GM10266 (cell line): ENCODE data around the gene SRGAP3.

Experiments
- DNase-seq: peaks from one replicate; pipeline ENCODE4 v3.0.0; 2012; ENCODE audit errors: extremely low spot score
- CTCF ChIP-seq: IDR thresholded peaks from 2 replicates; pipeline ENCODE4 v1.5.1; 2012; ENCODE audit warnings: mild to moderate bottlenecking, low read depth; ENCODE audit not compliant: control insufficient read depth, insufficient read depth; ENCODE audit errors: missing control alignments

The SRGAP3 gene

DNA sequence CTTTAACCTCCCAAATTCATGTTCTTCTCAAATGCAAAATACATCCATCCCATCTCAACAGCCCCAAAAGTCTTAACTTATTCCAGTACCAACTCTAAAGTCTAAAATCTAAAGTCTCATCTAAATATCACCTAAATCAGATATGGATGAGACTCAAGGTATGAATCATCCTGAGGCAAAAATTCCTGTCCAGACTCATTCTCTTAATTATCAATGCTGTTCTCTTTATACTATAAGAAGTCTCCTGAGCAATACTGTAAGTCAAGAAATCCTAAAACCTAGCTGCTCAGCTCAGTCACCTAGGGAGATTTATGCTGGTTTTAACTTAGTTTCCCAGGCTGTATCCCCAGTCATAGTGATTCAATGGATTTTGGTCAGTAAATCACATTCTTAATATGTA lies 297.3 kb downstream of the SRGAP3 start:
- DNase-seq = no peak
- TF ChIP-seq CTCF = no peak

- DNase-seq = no peak
- TF ChIP-seq CTCF = no peak
Measured at GRCh38 chr3:8945890-8946600, 303.4 kb downstream of the SRGAP3 start.

DNA sequence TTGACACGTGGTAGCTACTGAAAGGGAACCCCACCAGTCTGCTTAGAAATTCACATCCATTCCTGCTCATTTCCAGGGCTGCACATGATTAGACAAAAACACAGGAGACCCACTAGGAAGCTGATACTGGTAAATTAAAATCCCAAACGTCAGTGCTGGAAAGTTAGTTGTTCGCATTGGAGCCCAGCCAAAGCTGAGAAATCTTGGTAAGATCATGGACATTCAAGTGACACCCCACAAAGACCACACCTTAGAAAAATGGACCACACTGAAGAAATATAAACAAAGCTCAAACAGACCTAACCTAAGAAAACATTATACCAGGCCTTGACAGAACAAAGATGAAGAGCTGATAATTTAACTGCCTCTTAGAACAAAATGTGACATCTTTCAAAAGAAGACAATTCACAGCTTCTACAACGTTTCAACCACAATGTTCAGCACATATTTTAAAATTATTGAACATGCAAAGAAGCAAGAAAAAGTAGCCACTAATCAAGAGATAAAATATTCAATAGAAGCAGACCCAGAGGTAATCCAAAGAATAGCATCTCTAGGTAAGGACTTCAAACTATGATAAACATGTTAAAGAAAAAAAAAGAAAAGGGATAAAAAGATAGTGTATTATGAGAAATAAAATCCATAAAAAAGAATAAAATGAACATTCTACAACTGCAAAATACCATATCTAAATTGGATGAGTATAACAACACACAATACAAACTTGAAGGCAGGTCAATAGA lies 306.5 kb downstream of the SRGAP3 start:
- DNase-seq = no peak
- TF ChIP-seq CTCF = no peak

DNA sequence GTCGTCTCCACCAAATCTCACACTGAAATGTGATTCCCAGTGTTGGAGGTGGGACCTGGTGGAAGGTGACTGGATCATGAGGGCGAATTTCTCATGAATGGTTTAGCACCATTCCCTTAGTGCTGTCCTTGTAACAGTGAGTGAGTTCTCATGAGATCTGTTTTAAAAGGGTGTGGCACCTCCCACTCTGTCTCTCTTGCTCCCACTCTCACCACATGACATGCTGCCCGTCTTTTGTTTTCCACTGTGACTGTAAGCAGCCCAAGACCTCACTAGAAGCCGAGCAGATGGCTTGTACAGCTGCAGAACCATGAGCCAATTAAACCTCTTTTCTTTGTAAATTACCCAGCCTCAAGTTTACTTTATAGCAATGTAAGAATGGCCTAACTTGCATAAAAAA lies 307.3 kb downstream of the SRGAP3 start:
- no peak for TF ChIP-seq CTCF
- DNase-seq = no peak

DNA sequence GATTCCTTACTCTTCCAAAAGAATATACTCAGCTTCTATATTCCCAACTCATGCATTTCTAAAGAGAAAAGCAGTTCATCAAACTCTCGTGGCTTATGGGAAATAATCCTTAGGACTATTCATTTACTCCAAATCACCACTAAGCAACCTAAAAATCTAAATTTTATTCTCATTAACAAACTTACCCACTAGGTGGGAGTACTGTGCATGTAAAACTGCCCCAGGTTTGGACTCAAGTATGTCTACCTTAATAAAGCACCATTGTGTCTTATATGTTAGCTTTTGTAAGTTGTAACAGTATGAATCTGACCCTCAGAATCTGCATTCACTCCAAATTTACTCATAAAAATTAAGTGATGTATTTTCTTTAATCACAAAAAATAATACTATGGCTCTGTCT lies 311.4 kb downstream of the SRGAP3 start:
- TF ChIP-seq CTCF = peak; percentile 23
- DNase-seq = no peak

DNA sequence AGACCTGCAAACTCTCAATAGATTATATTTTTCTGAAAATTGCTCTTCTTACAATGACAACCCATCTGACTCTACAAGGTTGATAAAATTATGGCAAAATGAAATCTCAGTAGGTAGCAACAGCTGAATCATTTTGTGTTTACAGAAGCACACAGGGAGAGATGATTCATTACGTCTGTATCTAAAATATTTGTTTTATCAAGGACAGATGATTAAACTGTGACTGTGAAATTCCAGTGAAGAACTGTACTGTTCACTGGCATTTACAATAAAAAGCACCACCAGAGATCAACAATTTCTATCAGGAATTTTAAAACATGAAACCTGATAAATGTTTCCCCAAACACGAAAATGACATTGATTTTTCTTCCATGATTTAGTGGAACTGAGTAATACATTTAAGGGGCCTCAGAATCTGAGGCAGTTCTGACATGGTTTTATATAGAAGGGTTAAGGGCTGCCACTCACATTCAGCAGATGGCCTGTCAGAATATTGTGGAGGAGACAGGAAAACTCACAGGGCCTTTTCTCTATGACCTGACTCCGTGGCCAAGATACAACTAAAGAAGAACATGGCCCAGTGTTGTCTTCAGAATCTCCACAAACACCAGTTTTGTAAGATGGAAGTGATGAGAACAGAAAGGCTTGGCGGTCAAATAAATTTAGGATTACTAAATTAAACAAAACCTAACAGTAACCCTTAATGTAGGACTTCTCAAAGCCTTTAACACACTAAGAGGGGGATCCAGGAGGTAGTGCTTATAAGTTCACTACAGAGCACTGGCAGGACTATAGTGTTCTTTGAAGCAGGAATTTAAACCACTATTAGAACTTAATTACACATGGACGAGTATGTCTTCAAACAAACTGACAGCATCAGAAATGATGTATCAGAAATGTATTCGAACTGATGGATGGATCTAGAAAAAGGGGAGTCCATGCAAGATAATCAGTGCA lies 312.1 kb downstream of the SRGAP3 start:
- DNase-seq = no peak
- no peak for TF ChIP-seq CTCF
